HL-60/S4 (cell line): ENCODE data around the gene GPR45.
"Not testable (repeated sequence)": the region's sequence is repeated elsewhere in the genome, so short reads cannot be mapped to it uniquely, and the experiment has no call there.

Experiments used
- in situ Hi-C: fragments of 300-500 bp; cut with MboI; formaldehyde crosslinking; loops from 2 replicates; pipeline ENCODE4 v1.14.3; 2022; ENCODE audit warnings: low sequenced_read_pairs

GPR45 gene

GRCh38 chr2:105251016-105251648, 9.6 kb downstream of the GPR45 start:
- in situ Hi-C loops, result not testable (repeated sequence)

GRCh38 chr2:105252271-105252670, 10.7 kb downstream of the GPR45 start:
- in situ Hi-C loops, result no loop called here

- in situ Hi-C loops, result no loop called here
These were observed 13.1 kb downstream of the GPR45 start for GRCh38 chr2:105254531-105255210.

- in situ Hi-C loops, result no loop called here
These were observed 14.4 kb downstream of the GPR45 start for GRCh38 chr2:105255979-105256378.

- in situ Hi-C loops, result no loop called here
These were observed 15.0 kb downstream of the GPR45 start for GRCh38 chr2:105256431-105257047.

- in situ Hi-C loops, result no loop called here
These were observed 16.4 kb downstream of the GPR45 start for GRCh38 chr2:105257981-105258380.

- in situ Hi-C loops, result no loop called here
These were observed 17.4 kb downstream of the GPR45 start for GRCh38 chr2:105258835-105259350.

GRCh38 chr2:105261061-105261460, 19.5 kb downstream of the GPR45 start:
- in situ Hi-C loops, result no loop called here

- in situ Hi-C loops, result no loop called here
These were observed 21.1 kb downstream of the GPR45 start for GRCh38 chr2:105262651-105263091.

- in situ Hi-C loops, result no loop called here
These were observed 27.9 kb downstream of the GPR45 start for GRCh38 chr2:105269426-105269825.

- in situ Hi-C loops, result no loop called here
These were observed 30.0 kb downstream of the GPR45 start for GRCh38 chr2:105271393-105272045.

- in situ Hi-C loops, result no loop called here
These were observed 30.6 kb downstream of the GPR45 start for GRCh38 chr2:105272176-105272575.

- in situ Hi-C loops, result no loop called here
These were observed 32.5 kb downstream of the GPR45 start for GRCh38 chr2:105274046-105274445.

- in situ Hi-C loops, result no loop called here
These were observed 37.1 kb downstream of the GPR45 start for GRCh38 chr2:105278654-105279053.

- in situ Hi-C loops, result no loop called here
These were observed 37.6 kb downstream of the GPR45 start for GRCh38 chr2:105279126-105279525.

GRCh38 chr2:105280281-105280680, 38.7 kb downstream of the GPR45 start:
- in situ Hi-C loops, result no loop called here

GRCh38 chr2:105283532-105283931, 42.0 kb downstream of the GPR45 start:
- in situ Hi-C loops, result no loop called here

GRCh38 chr2:105287692-105288091, 46.1 kb downstream of the GPR45 start:
- in situ Hi-C loops, result no loop called here

GRCh38 chr2:105288133-105288532, 46.6 kb downstream of the GPR45 start:
- in situ Hi-C loops, result no loop called here

GRCh38 chr2:105290981-105291660, 49.6 kb downstream of the GPR45 start:
- in situ Hi-C loops, result no loop called here

- in situ Hi-C loops, result no loop called here
These were observed 50.4 kb downstream of the GPR45 start for GRCh38 chr2:105291981-105292380.
